Measurements from ENCODE around the gene LRRTM3. TPM values are rescaled to one million over a fixed set of nuclear protein-coding genes. Genes with fewer than 3 reads are reported as not detected.

The LRRTM3 gene
- not detected for total RNA-seq

GRCh38 chr10:66925896-66926715 lies at the start of gene LRRTM3:
TSS of gene LRRTM3 (plus strand) at chr10:66926036.
- Mint-ChIP-seq H3K4me1 (ENCODE audit: low read depth) (no peaks in the 10 kb centered on the region), H3K27ac (no peak within 1 kb of the TSS), H3K4me3 (no peak within 1 kb of the TSS), H3K9me3 (no peaks in the 10 kb centered on the region), H3K27me3 (peaks cover 26% of the 10 kb centered on the region), H3K36me3 (no peaks in the 10 kb centered on the region)
- ChIA-PET POLR2A (interaction anchor here (0.6 kb wide), 1 partner anchor 149 kb away, joined by 4 read pairs; no protein-coding TSS in a partner anchor), CTCF (interaction anchor here (1.0 to 1.3 kb wide), 4 partner anchors 9 to 380 kb away, joined by 3 to 6 read pairs (median 3); no protein-coding TSS in a partner anchor)
- intact Hi-C loops (cut with micrococcal nuclease), result no loop called here
- DNase-seq, result peak; percentile 38

DNA sequence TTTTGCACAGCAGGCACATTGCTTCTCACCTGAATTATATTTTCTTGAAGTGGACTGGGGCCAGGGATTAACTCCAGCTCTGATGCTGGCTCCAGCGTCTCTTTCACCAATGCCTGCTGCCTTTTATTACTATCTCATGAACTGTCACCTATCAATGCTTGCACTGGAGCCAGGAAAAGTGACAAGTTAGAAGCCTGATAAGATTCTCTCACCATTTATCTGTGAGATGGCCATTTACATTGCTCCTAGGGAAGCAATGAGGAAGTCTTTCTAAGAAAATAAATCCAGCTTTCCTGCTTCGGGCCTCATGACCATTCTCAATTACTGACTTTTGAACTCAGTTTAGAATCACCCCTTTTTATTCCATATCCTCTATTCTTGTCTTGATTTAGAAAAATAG lies 48.5 kb upstream of the LRRTM3 start:
- Mint-ChIP-seq H3K4me3 (no peak overlapping the region), H3K4me1 (ENCODE audit: low read depth) (no peaks in the 10 kb centered on the region), H3K9me3 (no peaks in the 10 kb centered on the region), H3K27me3 (no peaks in the 10 kb centered on the region), H3K36me3 (no peaks in the 10 kb centered on the region), H3K27ac (no peak overlapping the region)
- POLR2A ChIA-PET, result no interaction called here
- CTCF ChIA-PET, result no interaction called here
- no peak for DNase-seq
- intact Hi-C loops (cut with micrococcal nuclease), result no loop called here

- no peak overlapping the region for H3K4me3 Mint-ChIP-seq
- CTCF ChIA-PET, result no interaction called here
- H3K27me3 Mint-ChIP-seq, result no peaks in the 10 kb centered on the region
- no peaks in the 10 kb centered on the region for H3K9me3 Mint-ChIP-seq
- no peak overlapping the region for H3K27ac Mint-ChIP-seq
- DNase-seq, result no peak
- intact Hi-C loops (cut with micrococcal nuclease), result no loop called here
- H3K4me1 Mint-ChIP-seq (ENCODE audit: low read depth), result no peaks in the 10 kb centered on the region
- POLR2A ChIA-PET, result no interaction called here
- no peaks in the 10 kb centered on the region for H3K36me3 Mint-ChIP-seq
These were observed 45.5 kb upstream of the LRRTM3 start for GRCh38 chr10:66880292-66880691.

DNA sequence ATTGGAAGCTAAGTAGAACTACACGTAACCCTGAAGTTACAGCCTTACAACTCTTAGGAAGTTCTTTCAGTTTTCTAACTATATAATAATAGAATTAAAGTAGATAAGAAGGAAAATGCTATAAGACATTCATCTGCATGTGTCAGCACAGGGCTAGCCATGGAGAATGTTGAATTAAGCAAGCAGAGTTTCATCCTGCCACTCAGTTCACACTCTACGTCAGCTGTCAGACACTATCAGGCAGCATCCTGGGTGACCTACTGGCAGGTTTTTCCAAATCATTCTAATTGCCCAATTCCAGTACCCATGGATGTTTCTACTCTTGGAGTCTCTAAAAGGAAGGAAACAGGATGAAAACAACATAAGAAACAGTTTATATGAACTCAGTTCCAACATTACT lies 45.0 kb upstream of the LRRTM3 start:
- CTCF ChIA-PET, result no interaction called here
- intact Hi-C loops (cut with micrococcal nuclease), result no loop called here
- DNase-seq, result no peak
- no peak overlapping the region for H3K4me3 Mint-ChIP-seq
- POLR2A ChIA-PET, result no interaction called here
- H3K27ac Mint-ChIP-seq, result no peak overlapping the region
- H3K27me3 Mint-ChIP-seq, result no peaks in the 10 kb centered on the region
- H3K36me3 Mint-ChIP-seq, result no peaks in the 10 kb centered on the region
- no peaks in the 10 kb centered on the region for H3K9me3 Mint-ChIP-seq
- no peaks in the 10 kb centered on the region for H3K4me1 Mint-ChIP-seq (ENCODE audit: low read depth)

- H3K36me3 Mint-ChIP-seq, result no peaks in the 10 kb centered on the region
- CTCF ChIA-PET, result no interaction called here
- intact Hi-C loops (cut with micrococcal nuclease), result no loop called here
These were observed 44.0 kb upstream of the LRRTM3 start for GRCh38 chr10:66881814-66882213.

GRCh38 chr10:66882271-66882670 lies 43.6 kb upstream of the LRRTM3 start:
- H3K36me3 Mint-ChIP-seq, result no peaks in the 10 kb centered on the region
- POLR2A ChIA-PET, result no interaction called here
- no peak overlapping the region for H3K27ac Mint-ChIP-seq
- intact Hi-C loops (cut with micrococcal nuclease), result no loop called here
- no peaks in the 10 kb centered on the region for H3K4me1 Mint-ChIP-seq (ENCODE audit: low read depth)
- no peaks in the 10 kb centered on the region for H3K9me3 Mint-ChIP-seq
- no peak for DNase-seq
- no peak overlapping the region for H3K4me3 Mint-ChIP-seq
- CTCF ChIA-PET, result no interaction called here
- no peaks in the 10 kb centered on the region for H3K27me3 Mint-ChIP-seq

More at GRCh38 chr10:66881814-66882213, 44.0 kb upstream of the LRRTM3 start:
- H3K4me1 Mint-ChIP-seq (ENCODE audit: low read depth), result no peaks in the 10 kb centered on the region
- POLR2A ChIA-PET, result no interaction called here
- no peak for DNase-seq
- H3K27ac Mint-ChIP-seq, result no peak overlapping the region
- no peaks in the 10 kb centered on the region for H3K9me3 Mint-ChIP-seq
- no peaks in the 10 kb centered on the region for H3K27me3 Mint-ChIP-seq
- H3K4me3 Mint-ChIP-seq, result no peak overlapping the region

GRCh38 chr10:66886848-66887247 lies 39.0 kb upstream of the LRRTM3 start:
- Mint-ChIP-seq H3K4me3 (no peak overlapping the region), H3K36me3 (no peaks in the 10 kb centered on the region), H3K9me3 (no peaks in the 10 kb centered on the region), H3K27me3 (no peaks in the 10 kb centered on the region), H3K27ac (no peak overlapping the region), H3K4me1 (ENCODE audit: low read depth) (no peaks in the 10 kb centered on the region)
- CTCF ChIA-PET, result no interaction called here
- intact Hi-C loops (cut with micrococcal nuclease), result no loop called here
- DNase-seq, result no peak
- POLR2A ChIA-PET, result no interaction called here

GRCh38 chr10:66888237-66888636 lies 37.6 kb upstream of the LRRTM3 start:
- H3K27me3 Mint-ChIP-seq, result no peaks in the 10 kb centered on the region
- H3K4me1 Mint-ChIP-seq (ENCODE audit: low read depth), result no peaks in the 10 kb centered on the region
- no peak overlapping the region for H3K27ac Mint-ChIP-seq
- ChIA-PET CTCF (no interaction called here), POLR2A (no interaction called here)
- H3K9me3 Mint-ChIP-seq, result no peaks in the 10 kb centered on the region
- DNase-seq, result no peak
- H3K36me3 Mint-ChIP-seq, result no peaks in the 10 kb centered on the region
- H3K4me3 Mint-ChIP-seq, result no peak overlapping the region
- intact Hi-C loops (cut with micrococcal nuclease), result no loop called here

DNA sequence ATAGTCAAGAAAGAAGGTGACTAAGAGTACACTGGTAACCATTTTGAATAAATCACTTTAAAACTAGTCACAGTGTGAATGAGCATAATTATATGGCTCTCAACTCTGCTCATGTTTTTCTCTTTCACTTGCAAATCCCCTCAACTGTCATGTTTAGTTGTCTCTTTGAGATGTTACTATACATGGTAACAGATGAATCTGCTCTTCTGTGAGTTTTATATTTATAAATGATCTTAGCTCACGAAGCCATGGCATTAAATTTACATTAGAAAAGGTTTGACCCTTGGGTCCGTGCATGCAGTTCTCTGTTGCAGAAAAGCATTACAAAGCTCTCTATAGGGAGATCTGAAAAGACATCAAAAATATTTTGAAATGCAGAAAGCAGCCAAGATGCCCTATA lies 33.0 kb upstream of the LRRTM3 start:
- DNase-seq, result no peak
- CTCF ChIA-PET, result no interaction called here
- Mint-ChIP-seq H3K36me3 (no peaks in the 10 kb centered on the region), H3K9me3 (no peaks in the 10 kb centered on the region), H3K4me3 (no peak overlapping the region), H3K4me1 (ENCODE audit: low read depth) (no peaks in the 10 kb centered on the region), H3K27me3 (no peaks in the 10 kb centered on the region), H3K27ac (no peak overlapping the region)
- intact Hi-C loops (cut with micrococcal nuclease), result no loop called here
- POLR2A ChIA-PET, result no interaction called here

DNA sequence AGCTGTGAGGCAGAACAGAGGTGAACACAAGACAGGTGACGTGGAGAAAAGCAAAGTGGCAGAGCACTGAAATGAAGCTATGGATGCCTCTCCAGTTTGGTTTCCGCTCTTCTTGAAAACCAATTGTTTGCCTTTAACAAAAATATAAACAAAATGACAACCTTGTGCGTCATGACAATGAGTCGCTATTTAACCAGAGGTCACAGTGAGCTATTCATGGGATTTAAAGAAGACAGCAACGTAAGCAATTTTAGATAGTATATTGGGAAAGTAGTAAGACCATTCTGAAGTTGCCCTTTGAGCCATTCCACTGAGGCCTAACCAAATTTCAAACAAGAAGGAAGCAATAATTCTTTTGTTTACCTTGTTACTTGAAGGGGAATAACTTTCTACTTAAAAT lies 15.2 kb upstream of the LRRTM3 start:
- Mint-ChIP-seq H3K36me3 (no peaks in the 10 kb centered on the region), H3K4me1 (ENCODE audit: low read depth) (no peaks in the 10 kb centered on the region), H3K27ac (no peak overlapping the region), H3K9me3 (no peaks in the 10 kb centered on the region), H3K4me3 (no peak overlapping the region), H3K27me3 (peaks cover 1% of the 10 kb centered on the region)
- ChIA-PET POLR2A (no interaction called here), CTCF (no interaction called here)
- intact Hi-C loops (cut with micrococcal nuclease), result no loop called here
- DNase-seq, result no peak

DNA sequence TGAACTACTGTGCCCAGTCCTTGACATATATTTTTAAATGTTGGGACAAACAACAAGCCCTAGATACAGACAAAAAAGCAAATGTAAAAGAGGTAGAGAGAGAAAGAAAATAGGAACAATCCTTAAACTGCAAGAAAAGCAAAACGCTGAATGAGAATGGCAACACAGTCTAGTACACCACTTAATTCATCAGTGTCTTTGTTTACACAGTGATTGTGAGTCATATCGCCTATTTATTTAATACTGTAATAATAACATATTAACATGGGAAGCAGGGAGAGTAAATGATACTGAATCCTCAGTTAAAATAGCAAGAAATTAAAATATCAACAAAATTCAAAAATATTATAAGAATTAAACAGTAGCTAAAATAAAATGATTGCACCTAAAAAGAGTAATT lies 9.8 kb upstream of the LRRTM3 start:
- CTCF ChIA-PET, result no interaction called here
- Mint-ChIP-seq H3K4me1 (ENCODE audit: low read depth) (no peaks in the 10 kb centered on the region), H3K4me3 (no peak overlapping the region), H3K9me3 (no peaks in the 10 kb centered on the region), H3K27me3 (no peaks in the 10 kb centered on the region), H3K36me3 (no peaks in the 10 kb centered on the region), H3K27ac (no peak overlapping the region)
- DNase-seq, result no peak
- POLR2A ChIA-PET, result no interaction called here
- intact Hi-C loops (cut with micrococcal nuclease), result no loop called here

GRCh38 chr10:66917104-66917503 lies 8.7 kb upstream of the LRRTM3 start:
- Mint-ChIP-seq H3K36me3 (no peaks in the 10 kb centered on the region), H3K27ac (no peak overlapping the region), H3K4me3 (no peak overlapping the region), H3K27me3 (no peaks in the 10 kb centered on the region), H3K9me3 (no peaks in the 10 kb centered on the region), H3K4me1 (ENCODE audit: low read depth) (no peaks in the 10 kb centered on the region)
- intact Hi-C loops (cut with micrococcal nuclease), result no loop called here
- no peak for DNase-seq
- ChIA-PET CTCF (no interaction called here), POLR2A (no interaction called here)

- H3K27me3 Mint-ChIP-seq, result peaks cover 1% of the 10 kb centered on the region
- no peak overlapping the region for H3K4me3 Mint-ChIP-seq
- no peaks in the 10 kb centered on the region for H3K36me3 Mint-ChIP-seq
- H3K9me3 Mint-ChIP-seq, result no peaks in the 10 kb centered on the region
- H3K4me1 Mint-ChIP-seq (ENCODE audit: low read depth), result no peaks in the 10 kb centered on the region
- intact Hi-C loops (cut with micrococcal nuclease), result no loop called here
- H3K27ac Mint-ChIP-seq, result no peak overlapping the region
- no peak for DNase-seq
- CTCF ChIA-PET, result no interaction called here
- POLR2A ChIA-PET, result no interaction called here
These were observed 6.6 kb upstream of the LRRTM3 start for GRCh38 chr10:66919248-66919647.

Data from activated CD4-positive, alpha-beta memory T cell treated with anti-CD3 and anti-CD28 coated beads for 36 hours (primary cell).